OCI-LY1 (cell line): ENCODE measurements around the gene LAIR2.

Experiments used
- H2AFZ ChIP-seq: fragments of 200-600 bp; sonication (generic), shearing (Covaris generic); 2 replicates; pipeline ENCODE4 v1.6.0; 2014; ENCODE audit warnings: antibody characterized with exemption, mild to moderate bottlenecking, low read length
- H3F3A ChIP-seq: fragments of 200-600 bp; sonication (generic), shearing (Covaris generic); 2 replicates; pipeline ENCODE4 v1.6.0; 2014; ENCODE audit warnings: mild to moderate bottlenecking, antibody characterized with exemption, low read length, moderate library complexity; ENCODE audit not compliant: insufficient read depth
- H3K27ac ChIP-seq: fragments of 200-600 bp; sonication (generic); 2 replicates; pipeline ENCODE4 v1.5.1; 2014; ENCODE audit warnings: low read length, mixed run types, mild to moderate bottlenecking, low read depth; ENCODE audit not compliant: poor library complexity, severe bottlenecking
- H3K27me3 ChIP-seq: fragments of 200-600 bp; sonication (generic); 2 replicates; pipeline ENCODE4 v1.6.0; 2014; ENCODE audit warnings: antibody characterized with exemption, mild to moderate bottlenecking, low read length, moderate library complexity; ENCODE audit not compliant: insufficient read depth
- H3K36me3 ChIP-seq: fragments of 200-600 bp; sonication (generic); 2 replicates; pipeline ENCODE4 v1.6.1; 2014; ENCODE audit warnings: mild to moderate bottlenecking, antibody characterized with exemption, low read length, moderate library complexity, mixed read lengths; ENCODE audit not compliant: insufficient read depth
- H3K4me1 ChIP-seq: fragments of 200-600 bp; sonication (generic); 2 replicates; pipeline ENCODE4 v1.5.1; 2014; ENCODE audit warnings: mild to moderate bottlenecking, low read length, moderate library complexity; ENCODE audit not compliant: insufficient read depth, severe bottlenecking
- H3K4me2 ChIP-seq: fragments of 200-600 bp; sonication (generic), shearing (Covaris generic); 2 replicates; pipeline ENCODE4 v1.6.1; 2014; ENCODE audit warnings: low read length
- H3K4me3 ChIP-seq: fragments of 200-600 bp; sonication (generic); 2 replicates; pipeline ENCODE4 v1.5.1; 2014; ENCODE audit warnings: low read length, low read depth, mild to moderate bottlenecking, mixed read lengths; ENCODE audit not compliant: poor library complexity, severe bottlenecking
- H3K79me2 ChIP-seq: fragments of 200-600 bp; shearing (Covaris generic); 2 replicates; pipeline ENCODE4 v1.6.1; 2016; ENCODE audit warnings: mixed run types, low read length, mixed read lengths; ENCODE audit not compliant: insufficient read depth
- H3K9ac ChIP-seq: fragments of 200-600 bp; sonication (generic), shearing (Covaris generic); 2 replicates; pipeline ENCODE4 v1.6.1; 2014; ENCODE audit warnings: mild to moderate bottlenecking, low read length, mixed read lengths
- H3K9me2 ChIP-seq: fragments of 200-600 bp; sonication (generic), shearing (Covaris generic); 2 replicates; pipeline ENCODE4 v1.6.1; 2014; ENCODE audit warnings: low read depth, mild to moderate bottlenecking, low read length, mixed read lengths
- H3K9me3 ChIP-seq: fragments of 200-600 bp; shearing (Covaris generic); 2 replicates; pipeline ENCODE4 v1.6.1; 2014; ENCODE audit warnings: low read length, mixed read lengths
- H4K20me1 ChIP-seq: fragments of 200-600 bp; sonication (generic), shearing (Covaris generic); 2 replicates; pipeline ENCODE4 v1.6.0; 2016; ENCODE audit warnings: mild to moderate bottlenecking, low read length; ENCODE audit not compliant: insufficient read depth
- CTCF ChIP-seq: fragments of 200-600 bp; sonication (generic), shearing (Covaris generic); IDR thresholded peaks from 2 replicates; pipeline ENCODE4 v1.5.1; 2017; ENCODE audit warnings: mild to moderate bottlenecking, antibody characterized with exemption, low read length, moderate library complexity, mixed read lengths
- EZH2 ChIP-seq: fragments of 200-600 bp; sonication (generic), shearing (Covaris generic); IDR thresholded peaks from 2 replicates; pipeline ENCODE4 v1.8.0; 2017; ENCODE audit warnings: borderline replicate concordance, mixed run types, mild to moderate bottlenecking, antibody characterized with exemption, low read length, moderate library complexity, mixed read lengths

The LAIR2 gene

GRCh38 chr19:54461210-54461609, 41.4 kb upstream of the LAIR2 start:
- Histone ChIP-seq H3K79me2 (no peaks in the 10 kb centered on the region), H3K36me3 (peaks cover 59% of the 10 kb centered on the region)

GRCh38 chr19:54461613-54462012, 41.0 kb upstream of the LAIR2 start:
- H3K4me2 ChIP-seq = peak overlapping the region; percentile 92; the same call in 1 of the 2 replicates
- H3K79me2 ChIP-seq = no peaks in the 10 kb centered on the region
- H3K9ac ChIP-seq = peak overlapping the region; percentile 81; the same call in 1 of the 2 replicates
- H3K27me3 ChIP-seq = no peaks in the 10 kb centered on the region
- H3K9me3 ChIP-seq = no peaks in the 10 kb centered on the region
- H3K4me1 ChIP-seq = peaks cover 18% of the 10 kb centered on the region
- peak overlapping the region; percentile 64 for H3K4me3 ChIP-seq
- H3K27ac ChIP-seq = peak overlapping the region; percentile 90
- H3K36me3 ChIP-seq = peaks cover 55% of the 10 kb centered on the region
- no peak overlapping the region for H2AFZ ChIP-seq
- H3K9me2 ChIP-seq = no peaks in the 10 kb centered on the region
- peaks cover 3% of the 10 kb centered on the region; the same call in 1 of the 2 replicates for H3F3A ChIP-seq
- no peaks in the 10 kb centered on the region for H4K20me1 ChIP-seq
- no peak for TF ChIP-seq CTCF
- TF ChIP-seq EZH2 = no peak

More at GRCh38 chr19:54461210-54461609, 41.4 kb upstream of the LAIR2 start:
- Histone ChIP-seq H3K9me2 (no peaks in the 10 kb centered on the region), H3K4me3 (no peak overlapping the region), H3K4me2 (no peak overlapping the region), H3K27ac (no peak overlapping the region), H2AFZ (no peak overlapping the region), H3K9me3 (no peaks in the 10 kb centered on the region), H3F3A (peaks cover 3% of the 10 kb centered on the region; the same call in 1 of the 2 replicates), H3K27me3 (no peaks in the 10 kb centered on the region), H3K9ac (no peak overlapping the region), H4K20me1 (no peaks in the 10 kb centered on the region), H3K4me1 (peaks cover 18% of the 10 kb centered on the region)
- TF ChIP-seq CTCF (no peak), EZH2 (no peak)

GRCh38 chr19:54462047-54462654, 40.5 kb upstream of the LAIR2 start:
- H3K9ac ChIP-seq = peak overlapping the region; percentile 81
- H3F3A ChIP-seq = peaks cover 3% of the 10 kb centered on the region; the same call in 1 of the 2 replicates
- peak overlapping the region; percentile 92 for H3K4me2 ChIP-seq

More at GRCh38 chr19:54462047-54462654, 40.5 kb upstream of the LAIR2 start:
- Histone ChIP-seq H3K79me2 (no peaks in the 10 kb centered on the region), H3K4me3 (peak overlapping the region; percentile 64), H4K20me1 (no peaks in the 10 kb centered on the region), H3K4me1 (peaks cover 18% of the 10 kb centered on the region), H3K36me3 (peaks cover 50% of the 10 kb centered on the region), H3K27ac (peak overlapping the region; percentile 90), H3K9me2 (no peaks in the 10 kb centered on the region), H2AFZ (no peak overlapping the region), H3K27me3 (no peaks in the 10 kb centered on the region), H3K9me3 (no peaks in the 10 kb centered on the region)
- TF ChIP-seq CTCF = no peak
- TF ChIP-seq EZH2 = no peak
